Left lung (tissue), 14 donors: ENCODE measurements around the gene DYNLT1. TPM values are rescaled to one million over a fixed set of nuclear protein-coding genes. Genes with fewer than 3 reads are reported as not detected.

ENCODE experiments used
- ATAC-seq: fragments of 200-7000 bp; cut with Tn5 transposase; one replicate; pipeline ENCODE4 v1.9.1; 2020; ENCODE audit warnings: moderate library complexity
- DNase-seq, 4 donors: peaks; one replicate each; pipeline ENCODE4 v3.0.0-alpha.2; 2013 to 2020
- H3K27ac ChIP-seq, 2 donors: fragments of 200-600 bp; sonication (generic) in 1 of 2; one replicate each; pipeline versions ENCODE4 v1.5.0 to v1.8.0; 2020 to 2021
- H3K27me3 ChIP-seq, 2 donors: fragments of 200-600 bp; sonication (generic) in 1 of 2; one replicate each; pipeline versions ENCODE4 v1.5.0 to v1.8.0; 2020 to 2021
- H3K36me3 ChIP-seq, 2 donors: fragments of 200-600 bp; sonication (generic) in 1 of 2; one replicate each; pipeline versions ENCODE4 v1.5.0 to v1.8.0; 2020 to 2021
- H3K4me1 ChIP-seq, 2 donors: fragments of 200-600 bp; one replicate each; pipeline ENCODE4 v1.8.0; 2021
- H3K4me3 ChIP-seq, 2 donors: fragments of 200-600 bp; sonication (generic) in 1 of 2; one replicate each; pipeline versions ENCODE4 v1.5.0 to v1.8.0; 2020 to 2021; ENCODE audit warnings: mild to moderate bottlenecking in 1 of 2
- H3K9me3 ChIP-seq, 2 donors: fragments of 200-600 bp; sonication (generic) in 1 of 2; one replicate each; pipeline versions ENCODE4 v1.5.0 to v1.8.0; 2020 to 2021
- intact Hi-C, 2 donors: fragments of 100-400 bp; cut with DNase I; formaldehyde crosslinking; loops; one replicate each; pipeline versions ENCODE4 v1.11.2 to v1.14.2; 2022
- long read RNA-seq, 12 donors: library from polyadenylated mRNA in 2 of 12; unstranded in 2 of 12; transcript quantifications; one replicate each; pipeline ENCODE4 v2.0.0 and lab custom pipeline, GENCODE V29; 2019 to 2026
- polyA plus RNA-seq, 6 donors: library from polyadenylated mRNA; unstranded; fragments of 120-200 nt; gene quantifications; one replicate each; pipeline ENCODE4 v1.2.1, GENCODE V29; 2013; ENCODE audit not compliant: insufficient read length in 6 of 6
- total RNA-seq, 2 donors: library from RNA; stranded (reverse); fragmentation: NEBNext Ultra II Directional; extraction: Animal tissue kit (Norgen Biotek cat#: 25700); gene quantifications; one replicate each; pipeline ENCODE4 v1.2.1, GENCODE V29; 2021
- TF ChIP-seq, protein P1 (sequence below), 2 donors: fragments of 200-600 bp; sonication (generic) in 1 of 2; IDR thresholded peaks; one replicate each; pipeline versions ENCODE4 v1.5.0 to v1.8.0; 2021; ENCODE audit warnings: antibody characterized with exemption in 2 of 2
- donor health status: DM: no; HTN: yes; CAD: no.
- donor health status: DM: no; HTN: no; CAD: no.

Gene DYNLT1
- total RNA-seq: 100 to 1,000 TPM; 147 to 163 TPM
- 100 to 1,000 TPM; 116 to 163 (median 135) TPM for polyA plus RNA-seq
- long read RNA-seq, donor 1, transcript DYNLT1-203 (5 exons, 726 nt): major isoform, 158 of 204 reads
- long read RNA-seq, donor 1, transcript DYNLT1-201 (3 exons, 774 nt): minor isoform, 11 of 204 reads
- long read RNA-seq, donor 1, partial matches to known transcripts: 27 of 204 reads
- long read RNA-seq, donor 1, other reads (novel, unspliced or antisense): 8 of 204 reads
- long read RNA-seq, donor 2, transcript DYNLT1-203 (5 exons, 726 nt): major isoform, 84 of 110 reads
- long read RNA-seq, donor 2, partial matches to known transcripts: 21 of 110 reads
- long read RNA-seq, donor 2, other reads (novel, unspliced or antisense): 0 of 110 reads
- long read RNA-seq, donor 3, transcript DYNLT1-203 (5 exons, 726 nt): major isoform, 105 of 141 reads
- long read RNA-seq, donor 3, partial matches to known transcripts: 27 of 141 reads
- long read RNA-seq, donor 3, other reads (novel, unspliced or antisense): 7 of 141 reads
- long read RNA-seq, donor 4, transcript DYNLT1-203 (5 exons, 726 nt): major isoform, 95 of 115 reads
- long read RNA-seq, donor 4, partial matches to known transcripts: 8 of 115 reads
- long read RNA-seq, donor 4, other reads (novel, unspliced or antisense): 12 of 115 reads
- long read RNA-seq, donor 5, transcript DYNLT1-203 (5 exons, 726 nt): major isoform, 108 of 136 reads
- long read RNA-seq, donor 5, partial matches to known transcripts: 23 of 136 reads
- long read RNA-seq, donor 5, other reads (novel, unspliced or antisense): 0 of 136 reads
- long read RNA-seq, donor 6, transcript DYNLT1-203 (5 exons, 726 nt): major isoform, 146 of 187 reads
- long read RNA-seq, donor 6, partial matches to known transcripts: 39 of 187 reads
- long read RNA-seq, donor 6, other reads (novel, unspliced or antisense): 0 of 187 reads
- long read RNA-seq, donor 7, transcript DYNLT1-203 (5 exons, 726 nt): major isoform, 64 of 75 reads
- long read RNA-seq, donor 7, partial matches to known transcripts: 6 of 75 reads
- long read RNA-seq, donor 7, other reads (novel, unspliced or antisense): 5 of 75 reads
- long read RNA-seq, donor 8, transcript DYNLT1-203 (5 exons, 726 nt): major isoform, 74 of 80 reads
- long read RNA-seq, donor 8, partial matches to known transcripts: 5 of 80 reads
- long read RNA-seq, donor 8, other reads (novel, unspliced or antisense): 0 of 80 reads
- long read RNA-seq, donor 9: 0 reads
- long read RNA-seq, donor 10, transcript DYNLT1-203 (5 exons, 726 nt): major isoform, 84 of 102 reads
- long read RNA-seq, donor 10, partial matches to known transcripts: 2 of 102 reads
- long read RNA-seq, donor 10, other reads (novel, unspliced or antisense): 15 of 102 reads
- long read RNA-seq, donor 11, transcript DYNLT1-203 (5 exons, 726 nt): major isoform, 154 of 213 reads
- long read RNA-seq, donor 11, partial matches to known transcripts: 51 of 213 reads
- long read RNA-seq, donor 11, other reads (novel, unspliced or antisense): 7 of 213 reads
- long read RNA-seq, donor 12, transcript DYNLT1-203 (5 exons, 726 nt): major isoform, 79 of 99 reads
- long read RNA-seq, donor 12, partial matches to known transcripts: 11 of 99 reads
- long read RNA-seq, donor 12, other reads (novel, unspliced or antisense): 5 of 99 reads

DNA sequence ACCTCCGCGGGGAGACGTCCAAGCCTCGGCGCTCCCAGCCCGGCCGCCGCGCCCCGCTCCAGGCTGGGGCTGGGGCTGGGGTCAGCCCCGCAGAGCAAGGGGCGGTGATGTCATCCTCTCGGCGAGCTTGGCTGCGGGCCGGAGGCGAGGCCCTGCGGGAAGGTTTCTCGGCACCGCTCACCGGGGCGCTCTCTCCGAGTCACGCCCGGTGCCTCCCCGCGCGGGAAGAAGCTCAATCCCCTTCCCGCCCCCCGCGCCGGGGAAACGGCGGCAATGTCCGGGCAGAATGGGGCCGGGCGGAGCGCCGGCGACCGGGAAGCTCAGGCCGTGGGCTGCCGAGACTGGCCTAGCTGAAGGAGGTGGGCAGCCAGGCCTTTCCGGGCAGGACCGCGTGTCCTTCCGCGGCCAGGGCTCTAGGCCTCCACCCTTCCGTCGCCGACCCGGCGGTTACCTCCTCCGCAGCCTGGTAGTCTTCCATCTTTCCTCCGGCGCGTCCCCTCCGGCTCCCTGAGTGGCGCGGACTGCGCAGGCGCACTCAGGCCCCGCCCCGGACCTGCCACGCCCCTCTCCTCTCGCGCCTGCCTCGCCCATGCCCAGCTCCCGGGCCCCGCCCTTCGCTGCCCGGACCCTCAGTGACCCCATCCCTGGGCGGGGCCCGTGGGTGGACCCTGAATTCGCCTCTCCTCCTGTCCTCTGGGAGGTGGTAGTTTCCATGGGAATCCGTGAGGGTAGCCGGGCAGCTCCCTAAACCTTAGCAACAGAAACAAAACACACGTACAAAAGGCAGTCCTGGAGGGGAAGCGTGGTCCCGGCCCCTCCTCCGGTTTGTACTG lies at the start of gene DYNLT1:
TSS of gene DYNLT1 (minus strand) at position 513 of the 833 bp plus-strand sequence. CDS start at position 478, 35 bp downstream.
- H3K4me1 ChIP-seq: peaks cover 5 to 71% of the 10 kb centered on the region in 2 donors
- TF ChIP-seq, protein P1, sequence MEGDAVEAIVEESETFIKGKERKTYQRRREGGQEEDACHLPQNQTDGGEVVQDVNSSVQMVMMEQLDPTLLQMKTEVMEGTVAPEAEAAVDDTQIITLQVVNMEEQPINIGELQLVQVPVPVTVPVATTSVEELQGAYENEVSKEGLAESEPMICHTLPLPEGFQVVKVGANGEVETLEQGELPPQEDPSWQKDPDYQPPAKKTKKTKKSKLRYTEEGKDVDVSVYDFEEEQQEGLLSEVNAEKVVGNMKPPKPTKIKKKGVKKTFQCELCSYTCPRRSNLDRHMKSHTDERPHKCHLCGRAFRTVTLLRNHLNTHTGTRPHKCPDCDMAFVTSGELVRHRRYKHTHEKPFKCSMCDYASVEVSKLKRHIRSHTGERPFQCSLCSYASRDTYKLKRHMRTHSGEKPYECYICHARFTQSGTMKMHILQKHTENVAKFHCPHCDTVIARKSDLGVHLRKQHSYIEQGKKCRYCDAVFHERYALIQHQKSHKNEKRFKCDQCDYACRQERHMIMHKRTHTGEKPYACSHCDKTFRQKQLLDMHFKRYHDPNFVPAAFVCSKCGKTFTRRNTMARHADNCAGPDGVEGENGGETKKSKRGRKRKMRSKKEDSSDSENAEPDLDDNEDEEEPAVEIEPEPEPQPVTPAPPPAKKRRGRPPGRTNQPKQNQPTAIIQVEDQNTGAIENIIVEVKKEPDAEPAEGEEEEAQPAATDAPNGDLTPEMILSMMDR (IDR thresholded peaks at IDR 0.05): no peak
- H3K4me3 ChIP-seq: peak within 1 kb of the TSS; percentile 81 to 98
- no peaks in the 10 kb centered on the region for H3K27me3 ChIP-seq
- intact Hi-C loops: no loop called here
- H3K27ac ChIP-seq: peak within 1 kb of the TSS; percentile 90 to 98
- DNase-seq: peak; percentile 92 to 99 (median 96)
- peak; percentile 93 for ATAC-seq
- peaks cover 0 to 14% of the 10 kb centered on the region in 2 donors for H3K36me3 ChIP-seq
- H3K9me3 ChIP-seq: no peaks in the 10 kb centered on the region

DNA sequence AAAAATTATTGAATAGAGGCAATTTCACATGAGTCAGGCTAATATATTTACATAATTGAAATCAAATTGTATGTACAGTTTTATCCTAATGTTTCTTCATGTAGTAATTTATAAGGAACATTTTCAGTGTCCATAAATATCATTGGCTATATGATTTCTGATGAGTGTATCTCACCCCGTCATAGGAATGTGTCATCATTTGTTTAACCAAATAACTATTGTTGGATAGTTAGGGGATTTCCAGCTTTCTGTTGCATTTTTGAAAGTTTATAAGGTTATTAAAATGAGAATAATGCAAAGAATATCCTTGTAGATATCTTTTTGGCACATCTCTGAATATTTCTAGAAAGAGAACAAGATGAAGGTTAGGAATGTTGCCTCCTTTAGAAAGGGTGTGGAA lies 44.3 kb upstream of the DYNLT1 start:
- Histone ChIP-seq H3K36me3 (no peaks in the 10 kb centered on the region), H3K27ac (no peak overlapping the region), H3K4me3 (no peak overlapping the region), H3K27me3 (no peaks in the 10 kb centered on the region), H3K9me3 (no peaks in the 10 kb centered on the region), H3K4me1 (peaks cover 15 to 64% of the 10 kb centered on the region in 2 donors)
- DNase-seq: no peak
- no peak for ATAC-seq
- TF ChIP-seq, protein P1 (IDR thresholded peaks at IDR 0.05): no peak
- intact Hi-C loops: no loop called here

DNA sequence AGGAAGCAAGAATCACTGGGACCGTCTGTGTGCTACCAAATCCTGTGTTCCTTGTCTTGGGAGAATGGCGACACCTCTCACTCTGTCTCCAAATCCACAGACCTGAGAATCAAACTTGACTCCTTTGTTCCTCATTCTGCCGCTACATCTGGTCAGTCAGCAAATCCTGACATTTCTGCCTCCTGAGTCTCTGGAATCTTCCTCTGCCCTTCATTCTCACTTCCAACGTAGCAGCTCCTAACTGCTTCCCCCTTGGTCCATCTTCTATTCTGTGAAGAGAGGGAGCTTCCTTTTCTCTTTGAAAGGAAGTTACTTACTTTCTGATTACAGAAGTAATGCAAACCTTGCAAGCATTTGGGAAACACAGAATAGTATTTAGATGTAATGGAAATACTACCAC lies 43.0 kb upstream of the DYNLT1 start:
- ATAC-seq (no peak), DNase-seq (no peak)
- H3K4me3 ChIP-seq: no peak overlapping the region
- TF ChIP-seq, protein P1 (IDR thresholded peaks at IDR 0.05): no peak
- H3K27me3 ChIP-seq: no peaks in the 10 kb centered on the region
- H3K4me1 ChIP-seq: peaks cover 15 to 64% of the 10 kb centered on the region in 2 donors
- H3K27ac ChIP-seq: peak overlapping the region; percentile 71 to 74
- H3K9me3 ChIP-seq: no peaks in the 10 kb centered on the region
- intact Hi-C loops: no loop called here
- no peaks in the 10 kb centered on the region for H3K36me3 ChIP-seq

DNA sequence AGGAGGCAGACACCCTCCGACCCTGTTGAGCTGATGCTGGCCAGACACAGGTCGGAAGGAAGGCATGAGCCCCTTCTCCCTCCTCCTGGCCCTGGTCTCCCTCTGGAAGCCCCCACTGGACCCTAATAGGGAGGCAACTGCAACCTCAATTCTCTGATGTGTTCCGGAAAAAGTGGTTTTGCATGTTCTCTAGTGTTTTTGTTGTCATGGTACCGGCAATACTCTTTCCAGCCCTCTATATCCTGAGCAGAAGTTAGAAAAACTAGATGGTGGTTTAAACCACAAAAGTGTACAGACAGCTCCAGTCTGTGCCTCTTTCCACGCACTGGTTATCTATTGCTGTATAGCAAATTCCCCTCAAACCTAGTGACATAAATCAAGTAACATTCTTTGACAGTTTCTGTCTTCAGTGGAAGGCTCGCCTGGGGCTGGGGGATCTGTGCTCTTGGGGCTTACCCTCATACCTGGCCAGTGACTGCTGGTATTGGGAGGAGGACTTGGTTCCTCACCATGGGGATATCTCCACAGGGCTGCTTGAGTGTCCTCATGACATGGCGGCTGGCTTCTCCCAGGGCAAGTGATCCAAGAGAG lies 42.3 kb upstream of the DYNLT1 start:
- ATAC-seq (peak; percentile 69), DNase-seq (peak in 1 of 4 donors; percentile 52)
- H3K27ac ChIP-seq: peak overlapping the region; percentile 71 to 74
- no peaks in the 10 kb centered on the region for H3K36me3 ChIP-seq
- TF ChIP-seq, protein P1 (IDR thresholded peaks at IDR 0.05): no peak
- no peaks in the 10 kb centered on the region for H3K9me3 ChIP-seq
- H3K4me3 ChIP-seq: no peak overlapping the region
- peaks cover 15 to 64% of the 10 kb centered on the region in 2 donors for H3K4me1 ChIP-seq
- intact Hi-C loops: no loop called here
- H3K27me3 ChIP-seq: no peaks in the 10 kb centered on the region
